Stimulated activated CD8-positive, alpha-beta memory T cell treated with anti-CD3 and anti-CD28 coated beads, Interleukin-12 subunit alpha, Interleukin-12 subunit beta, amount 100 ng/mL, for 1 hour (primary cell): Measurements from ENCODE around the gene SH3BGR.

Source experiments
- DNase-seq: peaks from one replicate; pipeline ENCODE4 v3.0.0-alpha.2; 2020; ENCODE audit warnings: low read depth

Gene SH3BGR

GRCh38 chr21:39546522-39546921 is 94.8 kb downstream of the SH3BGR start:
- DNase-seq, result no peak

- DNase-seq, result no peak
Measured at GRCh38 chr21:39552856-39553255, 101.1 kb downstream of the SH3BGR start.

GRCh38 chr21:39553331-39553730 is 101.6 kb downstream of the SH3BGR start:
- DNase-seq, result no peak

- DNase-seq, result no peak
Measured at GRCh38 chr21:39555911-39556590, 104.3 kb downstream of the SH3BGR start.

GRCh38 chr21:39559511-39559910 is 107.7 kb downstream of the SH3BGR start:
- DNase-seq, result no peak

- DNase-seq, result no peak
Measured at GRCh38 chr21:39561140-39561539, 109.4 kb downstream of the SH3BGR start.

- no peak for DNase-seq
Measured at GRCh38 chr21:39562791-39563770, 111.3 kb downstream of the SH3BGR start.

GRCh38 chr21:39564200-39564599 is 112.4 kb downstream of the SH3BGR start:
- no peak for DNase-seq
